Neural crest cell (in vitro differentiated cells): ENCODE data around the gene MYRF. TPM values are rescaled to one million over a fixed set of nuclear protein-coding genes. Genes with fewer than 3 reads are reported as not detected.

ENCODE experiments used
- DNase-seq: peaks from one replicate; pipeline ENCODE4 v3.0.0; 2021; ENCODE audit warnings: low read depth, mixed read lengths, low spot score
- H3K27ac Mint-ChIP-seq: one replicate; pipeline ENCODE4 v1.8.0; 2021; ENCODE audit warnings: mild to moderate bottlenecking, mixed read lengths; ENCODE audit not compliant: unreplicated experiment
- H3K27me3 Mint-ChIP-seq: 2 replicates; pipeline ENCODE4 v1.8.0; 2021; ENCODE audit warnings: low read depth, mild to moderate bottlenecking, mixed read lengths
- H3K36me3 Mint-ChIP-seq: 2 replicates; pipeline ENCODE4 v1.8.0; 2021; ENCODE audit warnings: low read depth, mild to moderate bottlenecking, mixed read lengths
- H3K4me1 Mint-ChIP-seq: 2 replicates; pipeline ENCODE4 v1.8.0; 2021; ENCODE audit warnings: mixed read lengths
- H3K4me3 Mint-ChIP-seq: one replicate; pipeline ENCODE4 v1.8.0; 2021; ENCODE audit warnings: mild to moderate bottlenecking, mixed read lengths
- H3K9me3 Mint-ChIP-seq: 2 replicates; pipeline ENCODE4 v1.8.0; 2021; ENCODE audit warnings: mixed read lengths
- CTCF ChIP-seq: fragments of 200-600 bp; sonication (generic); conservative IDR thresholded peaks from 2 replicates; pipeline ENCODE4 v1.5.0; 2021; ENCODE audit warnings: antibody characterized with exemption, mild to moderate bottlenecking
- long read RNA-seq: library from polyadenylated mRNA; unstranded; transcript quantifications from one replicate; pipeline ENCODE4 v2.0.0, GENCODE V29; 2020
- total RNA-seq: library from RNA; stranded (reverse); gene quantifications from 2 replicates; pipeline ENCODE4 v1.2.1, GENCODE V29; 2021

MYRF gene
- total RNA-seq: 3.5 and 3.9 TPM in 2 replicates
- long read RNA-seq, partial matches to known transcripts: 0 of 1 reads
- long read RNA-seq, other reads (novel, unspliced or antisense): 1 of 1 reads

GRCh38 chr11:61752117-61752924 lies at the start of gene MYRF:
MYRF (plus strand) TSS chr11:61752636; CDS start chr11:61752745, 109 bp downstream.
- H3K36me3 Mint-ChIP-seq: no peaks in the 10 kb centered on the region
- H3K4me1 Mint-ChIP-seq: peaks cover 31% of the 10 kb centered on the region
- H3K27me3 Mint-ChIP-seq: peaks cover 59% of the 10 kb centered on the region
- H3K27ac Mint-ChIP-seq: no peak within 1 kb of the TSS
- no peaks in the 10 kb centered on the region for H3K9me3 Mint-ChIP-seq
- TF ChIP-seq CTCF: peak; percentile 60
- peak within 1 kb of the TSS; percentile 78 for H3K4me3 Mint-ChIP-seq
- DNase-seq: peak; percentile 71

GRCh38 chr11:61702701-61703312 lies 49.6 kb upstream of the MYRF start:
- H3K4me1 Mint-ChIP-seq: peaks cover 39% of the 10 kb centered on the region
- H3K27me3 Mint-ChIP-seq: no peaks in the 10 kb centered on the region
- no peaks in the 10 kb centered on the region for H3K36me3 Mint-ChIP-seq
- no peak overlapping the region for H3K4me3 Mint-ChIP-seq
- no peak for TF ChIP-seq CTCF
- DNase-seq: no peak
- H3K27ac Mint-ChIP-seq: no peak overlapping the region
- no peaks in the 10 kb centered on the region for H3K9me3 Mint-ChIP-seq

DNA sequence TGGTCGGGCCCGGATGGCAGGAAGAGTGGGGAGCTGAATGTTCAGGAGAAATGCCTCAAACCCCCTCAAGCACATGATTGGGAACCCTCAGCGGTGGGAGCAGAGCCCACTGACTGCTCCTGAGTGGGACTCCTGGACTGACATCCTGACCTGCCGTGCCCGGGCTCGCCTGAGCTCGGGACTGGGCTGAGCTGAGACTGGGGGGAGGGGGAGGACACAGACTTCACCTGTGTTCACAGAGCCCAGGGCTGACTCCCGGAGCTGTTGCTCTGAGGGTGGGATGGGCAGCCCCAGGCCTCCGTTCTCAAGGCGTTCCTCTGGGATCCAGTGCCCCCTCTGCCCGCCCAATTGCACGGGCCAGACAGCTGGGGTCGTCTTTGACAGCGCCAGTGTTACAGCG lies 47.6 kb upstream of the MYRF start:
- H3K27me3 Mint-ChIP-seq: no peaks in the 10 kb centered on the region
- peak overlapping the region; percentile 78 for H3K27ac Mint-ChIP-seq
- no peak overlapping the region for H3K4me3 Mint-ChIP-seq
- H3K36me3 Mint-ChIP-seq: no peaks in the 10 kb centered on the region
- no peak for TF ChIP-seq CTCF
- H3K4me1 Mint-ChIP-seq: peaks cover 29% of the 10 kb centered on the region
- no peaks in the 10 kb centered on the region for H3K9me3 Mint-ChIP-seq
- no peak for DNase-seq

GRCh38 chr11:61706452-61707400 lies 45.7 kb upstream of the MYRF start:
- Mint-ChIP-seq H3K4me1 (peaks cover 29% of the 10 kb centered on the region), H3K27me3 (no peaks in the 10 kb centered on the region), H3K4me3 (no peak overlapping the region), H3K27ac (no peak overlapping the region), H3K9me3 (no peaks in the 10 kb centered on the region), H3K36me3 (no peaks in the 10 kb centered on the region)
- DNase-seq: no peak
- TF ChIP-seq CTCF: no peak

GRCh38 chr11:61707574-61707973 lies 44.9 kb upstream of the MYRF start:
- Mint-ChIP-seq H3K27me3 (no peaks in the 10 kb centered on the region), H3K36me3 (no peaks in the 10 kb centered on the region), H3K4me1 (peaks cover 33% of the 10 kb centered on the region), H3K4me3 (peak overlapping the region; percentile 49), H3K27ac (no peak overlapping the region), H3K9me3 (no peaks in the 10 kb centered on the region)
- TF ChIP-seq CTCF: no peak
- DNase-seq: no peak
